Natural killer cell (primary cell): ENCODE data around the gene CDK14. TPM values are rescaled to one million over a fixed set of nuclear protein-coding genes. Genes with fewer than 3 reads are reported as not detected.

ENCODE experiments used
- ATAC-seq, 3 donors: fragments of 150-1000 bp in 2 of 3; fragments of 200-7000 bp in 1 of 3; cut with Tn5 transposase; 1 replicate in 1 of 3; 2 replicates in 2 of 3; pipeline ENCODE4 v1.10.0; 2021; ENCODE audit warnings: mild to moderate bottlenecking in 2 of 3, moderate library complexity in 2 of 3
- DNase-seq, 2 donors: peaks; one replicate each; pipeline versions ENCODE4 v3.0.0 to v3.0.0-alpha.2; 2013 to 2021; ENCODE audit warnings: mixed read lengths in 1 of 2
- H3K27ac ChIP-seq: one replicate; pipeline ENCODE4 v1.5.1; 2013; ENCODE audit warnings: mild to moderate bottlenecking, low read length
- H3K27me3 ChIP-seq: one replicate; pipeline ENCODE4 v1.6.1; 2013; ENCODE audit warnings: low read length; ENCODE audit not compliant: control insufficient read depth, insufficient read depth
- H3K36me3 ChIP-seq: one replicate; pipeline ENCODE4 v1.6.1; 2013; ENCODE audit warnings: low read length; ENCODE audit not compliant: control insufficient read depth, insufficient read depth
- H3K4me1 ChIP-seq: one replicate; pipeline ENCODE4 v1.6.1; 2013; ENCODE audit warnings: low read length; ENCODE audit not compliant: control insufficient read depth, insufficient read depth
- H3K4me3 ChIP-seq: one replicate; pipeline ENCODE4 v1.5.1; 2013; ENCODE audit warnings: low read length
- H3K9me3 ChIP-seq: one replicate; pipeline ENCODE4 v1.6.1; 2013; ENCODE audit warnings: low read length; ENCODE audit not compliant: control insufficient read depth, insufficient read depth
- H3K27ac Mint-ChIP-seq, 2 donors: one replicate each; pipeline ENCODE4 v1.8.0; 2022; ENCODE audit warnings: mild to moderate bottlenecking in 2 of 2, mixed read lengths in 2 of 2, moderate library complexity in 1 of 2
- H3K27me3 Mint-ChIP-seq, 2 donors: one replicate each; pipeline ENCODE4 v1.8.0; 2022; ENCODE audit warnings: low read depth in 2 of 2, mixed read lengths in 2 of 2
- H3K36me3 Mint-ChIP-seq: one replicate; pipeline ENCODE4 v1.8.0; 2022; ENCODE audit warnings: mixed read lengths
- H3K4me1 Mint-ChIP-seq, 2 donors: one replicate each; pipeline ENCODE4 v1.8.0; 2022; ENCODE audit warnings: mixed read lengths in 2 of 2
- H3K4me3 Mint-ChIP-seq: one replicate; pipeline ENCODE4 v1.8.0; 2022; ENCODE audit warnings: mild to moderate bottlenecking, moderate library complexity, mixed read lengths
- H3K9me3 Mint-ChIP-seq, 2 donors: one replicate each; pipeline ENCODE4 v1.8.0; 2022; ENCODE audit warnings: mixed read lengths in 2 of 2
- WGBS: methylation state at CpG from one replicate; pipeline ENCODE4 v1.1.7; 2013; ENCODE audit warnings: missing lambda C conversion rate; ENCODE audit not compliant: insufficient coverage; 5-methylcytosine and 5-hydroxymethylcytosine counted together
- intact Hi-C: fragments of 100-400 bp; cut with micrococcal nuclease; formaldehyde crosslinking; loops from one replicate; pipeline ENCODE4 v1.14.2; 2022
- total RNA-seq, 4 donors: library from RNA; stranded (reverse); fragments of 120-200 nt in 1 of 4; gene quantifications; one replicate each; pipeline versions ENCODE4 v1.2.3 to v1.2.4, GENCODE V29; 2013 to 2022
- TF ChIP-seq, protein P1 (sequence below): fragments of 200-600 bp; IDR thresholded peaks from one replicate; pipeline ENCODE4 v1.8.0; 2022; ENCODE audit warnings: antibody characterized with exemption

CDK14 gene
- total RNA-seq, 3 donors from 2014 or later (not counting 1 experiment from before 2014, with no cell fraction given), result 1.2 to 12.5 (median 1.9) TPM

DNA sequence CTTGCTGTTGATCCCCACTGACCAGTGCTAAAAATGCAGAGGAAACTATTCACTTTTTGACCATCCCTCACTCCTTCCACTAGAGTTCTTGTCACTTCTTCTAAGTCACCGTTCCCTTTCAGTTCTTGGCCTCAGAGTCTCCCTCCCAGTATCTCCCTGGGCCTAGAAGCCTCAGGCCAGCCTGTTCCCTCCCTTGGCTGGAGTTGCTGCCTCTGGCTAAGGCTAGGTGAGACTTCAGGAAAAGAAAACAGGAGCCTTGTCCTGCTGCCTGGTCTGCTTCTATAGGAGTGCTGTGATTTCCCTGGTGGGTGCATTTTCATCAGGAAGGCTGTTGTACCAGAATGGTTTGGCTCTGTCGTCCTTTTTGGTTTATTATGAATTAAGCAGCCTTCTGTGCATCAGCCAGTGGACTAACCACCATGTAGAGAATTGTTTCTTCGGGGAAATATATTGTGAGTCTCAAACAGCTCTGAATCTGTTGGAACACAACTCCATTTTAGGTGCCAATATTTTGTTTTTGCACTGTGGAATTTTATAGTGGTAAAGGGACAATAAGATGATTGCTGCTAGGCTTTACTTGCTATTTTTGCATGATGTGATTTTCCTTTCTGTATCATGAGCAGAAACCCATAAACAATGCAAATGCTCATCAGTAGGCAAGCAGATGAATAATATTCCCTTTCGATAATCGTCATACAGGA, 434.7 kb downstream of the CDK14 start:
- ATAC-seq (no peak), DNase-seq (no peak)
- H3K27ac ChIP-seq, result no peak overlapping the region
- Mint-ChIP-seq H3K36me3 (no peaks in the 10 kb centered on the region), H3K27ac (no peak overlapping the region), H3K4me1 (no peaks in the 10 kb centered on the region), H3K4me3 (no peak overlapping the region), H3K9me3 (no peaks in the 10 kb centered on the region), H3K27me3 (no peaks in the 10 kb centered on the region)
- 88% methylated on average over 3 of the region's 5 CpGs for WGBS
- no peaks in the 10 kb centered on the region for H3K9me3 ChIP-seq
- H3K27me3 ChIP-seq, result no peaks in the 10 kb centered on the region
- no peak overlapping the region for H3K4me3 ChIP-seq
- H3K4me1 ChIP-seq, result no peaks in the 10 kb centered on the region
- H3K36me3 ChIP-seq, result no peaks in the 10 kb centered on the region
- intact Hi-C loops, result no loop called here
- TF ChIP-seq, protein P1, sequence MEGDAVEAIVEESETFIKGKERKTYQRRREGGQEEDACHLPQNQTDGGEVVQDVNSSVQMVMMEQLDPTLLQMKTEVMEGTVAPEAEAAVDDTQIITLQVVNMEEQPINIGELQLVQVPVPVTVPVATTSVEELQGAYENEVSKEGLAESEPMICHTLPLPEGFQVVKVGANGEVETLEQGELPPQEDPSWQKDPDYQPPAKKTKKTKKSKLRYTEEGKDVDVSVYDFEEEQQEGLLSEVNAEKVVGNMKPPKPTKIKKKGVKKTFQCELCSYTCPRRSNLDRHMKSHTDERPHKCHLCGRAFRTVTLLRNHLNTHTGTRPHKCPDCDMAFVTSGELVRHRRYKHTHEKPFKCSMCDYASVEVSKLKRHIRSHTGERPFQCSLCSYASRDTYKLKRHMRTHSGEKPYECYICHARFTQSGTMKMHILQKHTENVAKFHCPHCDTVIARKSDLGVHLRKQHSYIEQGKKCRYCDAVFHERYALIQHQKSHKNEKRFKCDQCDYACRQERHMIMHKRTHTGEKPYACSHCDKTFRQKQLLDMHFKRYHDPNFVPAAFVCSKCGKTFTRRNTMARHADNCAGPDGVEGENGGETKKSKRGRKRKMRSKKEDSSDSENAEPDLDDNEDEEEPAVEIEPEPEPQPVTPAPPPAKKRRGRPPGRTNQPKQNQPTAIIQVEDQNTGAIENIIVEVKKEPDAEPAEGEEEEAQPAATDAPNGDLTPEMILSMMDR, result no peak

DNA sequence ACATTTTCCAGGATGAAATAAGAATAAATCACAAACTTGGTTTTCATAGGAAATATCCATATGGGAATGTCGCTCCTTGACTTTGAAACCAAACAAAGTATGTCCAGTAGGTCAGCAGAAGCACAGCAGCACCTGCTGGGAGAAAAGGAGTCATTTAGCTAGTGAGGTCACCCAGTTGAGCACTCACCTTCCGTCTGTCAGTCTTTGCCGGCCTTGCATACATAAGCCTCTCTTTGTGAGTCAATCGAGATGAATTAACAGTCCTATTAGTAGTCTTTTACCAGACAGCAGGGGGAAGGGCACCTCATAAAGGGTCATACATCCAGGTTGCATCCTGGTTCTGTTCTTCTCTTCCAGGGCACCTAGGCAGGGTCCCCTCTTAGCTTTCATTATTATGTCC, 435.6 kb downstream of the CDK14 start:
- Mint-ChIP-seq H3K27ac (no peak overlapping the region), H3K36me3 (no peaks in the 10 kb centered on the region), H3K27me3 (no peaks in the 10 kb centered on the region), H3K4me1 (no peaks in the 10 kb centered on the region), H3K9me3 (no peaks in the 10 kb centered on the region), H3K4me3 (no peak overlapping the region)
- intact Hi-C loops, result no loop called here
- Histone ChIP-seq H3K4me3 (no peak overlapping the region), H3K27ac (no peak overlapping the region), H3K9me3 (no peaks in the 10 kb centered on the region), H3K27me3 (no peaks in the 10 kb centered on the region), H3K36me3 (no peaks in the 10 kb centered on the region), H3K4me1 (no peaks in the 10 kb centered on the region)
- TF ChIP-seq, protein P1, result no peak
- DNase-seq (no peak), ATAC-seq (no peak)
- 82% methylated on average over 4 of the region's 4 CpGs for WGBS

DNA sequence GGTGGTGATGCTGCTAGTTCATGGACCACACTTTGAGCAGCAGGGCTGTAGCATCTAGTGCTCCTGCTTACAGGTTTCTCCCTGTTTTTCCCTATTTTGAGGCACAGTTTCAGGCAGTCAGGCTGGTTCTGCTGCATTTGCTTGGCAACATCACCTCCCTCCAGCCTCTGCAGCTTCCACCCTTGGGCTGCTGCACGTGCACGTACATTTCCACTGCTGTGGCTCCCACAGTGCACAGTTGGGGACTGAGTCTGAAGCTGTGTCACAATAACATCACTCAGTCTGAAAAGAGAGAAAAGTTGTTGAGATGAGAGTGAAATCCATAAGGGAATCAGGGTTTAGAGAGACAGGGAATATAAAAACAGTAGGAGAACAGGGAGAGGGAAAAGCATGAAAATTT, 437.5 kb downstream of the CDK14 start:
- TF ChIP-seq, protein P1, result no peak
- DNase-seq (no peak), ATAC-seq (no peak)
- Mint-ChIP-seq H3K4me1 (no peaks in the 10 kb centered on the region), H3K36me3 (no peaks in the 10 kb centered on the region), H3K27ac (no peak overlapping the region), H3K9me3 (no peaks in the 10 kb centered on the region), H3K27me3 (no peaks in the 10 kb centered on the region), H3K4me3 (no peak overlapping the region)
- 100% methylated on average over 2 of the region's 2 CpGs for WGBS
- no peaks in the 10 kb centered on the region for H3K9me3 ChIP-seq
- intact Hi-C loops, result no loop called here
- no peaks in the 10 kb centered on the region for H3K36me3 ChIP-seq
- no peaks in the 10 kb centered on the region for H3K27me3 ChIP-seq
- H3K4me3 ChIP-seq, result no peak overlapping the region
- H3K27ac ChIP-seq, result no peak overlapping the region
- no peaks in the 10 kb centered on the region for H3K4me1 ChIP-seq
